Sigmoid colon (tissue), 7 donors: ENCODE data around the gene PRMT9. TPM values are rescaled to one million over a fixed set of nuclear protein-coding genes. Genes with fewer than 3 reads are reported as not detected.

ENCODE experiments used
- DNase-seq: peaks from one replicate; pipeline ENCODE4 v3.0.0-alpha.2; 2019
- H3K27ac ChIP-seq, 4 donors: fragments of 200-600 bp; sonication (generic); one replicate each; pipeline ENCODE4 v1.5.1; 2016 to 2019; ENCODE audit warnings: mild to moderate bottlenecking in 1 of 4
- H3K27me3 ChIP-seq, 3 donors: fragments of 200-600 bp; sonication (generic); one replicate each; pipeline ENCODE4 v1.5.1; 2019; ENCODE audit warnings: mild to moderate bottlenecking in 1 of 3
- H3K36me3 ChIP-seq, 4 donors: fragments of 200-600 bp; sonication (generic); one replicate each; pipeline ENCODE4 v1.5.1; 2016 to 2019
- H3K4me1 ChIP-seq, 4 donors: fragments of 200-600 bp; sonication (generic); one replicate each; pipeline ENCODE4 v1.5.1; 2017 to 2019
- H3K4me3 ChIP-seq, 4 donors: fragments of 200-600 bp; sonication (generic); one replicate each; pipeline ENCODE4 v1.5.1; 2017 to 2019; ENCODE audit warnings: mild to moderate bottlenecking in 2 of 4, moderate library complexity in 1 of 4
- H3K9me3 ChIP-seq, 4 donors: fragments of 200-600 bp in 3 of 4; sonication (generic) in 3 of 4; one replicate each; pipeline versions ENCODE4 v1.5.1 to v1.6.1; 2013 to 2019
- EP300 ChIP-seq, 4 donors: sonication (generic); formaldehyde crosslinking; IDR thresholded peaks; one replicate each; pipeline ENCODE4 v1.6.1; 2017; ENCODE audit warnings: antibody characterized with exemption in 4 of 4
- POLR2A ChIP-seq, 2 donors: fragments of 450-650 bp; IDR thresholded peaks; one replicate each; pipeline ENCODE4 v1.6.1; 2016; ENCODE audit warnings: antibody characterized with exemption in 2 of 2, mild to moderate bottlenecking in 2 of 2, moderate library complexity in 2 of 2
- POLR2AphosphoS5 ChIP-seq, 4 donors: sonication (generic); formaldehyde crosslinking; IDR thresholded peaks; one replicate each; pipeline ENCODE4 v1.6.1; 2017; ENCODE audit warnings: antibody characterized with exemption in 4 of 4
- WGBS, 2 donors: extraction: QIAGEN DNeasy Blood & Tissue Kit; methylation state at CpG; one replicate each; pipeline ENCODE4 v1.1.7; 2013; 5-methylcytosine and 5-hydroxymethylcytosine counted together
- intact Hi-C: fragments of 100-400 bp; cut with DNase I; formaldehyde crosslinking; loops from one replicate; pipeline ENCODE4 v1.15.1; 2023
- polyA plus RNA-seq, 3 donors: library from polyadenylated mRNA; stranded (reverse); fragments of 200-250 nt; gene quantifications; one replicate each; pipeline ENCODE4 v1.2.3, GENCODE V29; 2013
- total RNA-seq, 4 donors: library from RNA; depleted of rRNA; stranded (reverse); fragments of >200 nt; gene quantifications; one replicate each; pipeline ENCODE4 v1.1.0, GENCODE V29; 2016
- TF ChIP-seq, protein P1 (sequence below), 4 experiments: fragments of 450-650 bp in 3 of 4; fragments of 200-600 bp in 1 of 4; IDR thresholded peaks; one replicate each; pipeline ENCODE4 v1.5.1; 2016 to 2019; ENCODE audit warnings: antibody characterized with exemption in 4 of 4, mild to moderate bottlenecking in 3 of 4, moderate library complexity in 2 of 4
- donor health status: healthy with polysubstance abuse.
- donor health status: Bipolar disorder and iron deficiency.
- donor health status: healthy.

The PRMT9 gene
- total and polyA plus RNA-seq, 7 donors: 1.8 to 10.7 (median 7.1) TPM

DNA sequence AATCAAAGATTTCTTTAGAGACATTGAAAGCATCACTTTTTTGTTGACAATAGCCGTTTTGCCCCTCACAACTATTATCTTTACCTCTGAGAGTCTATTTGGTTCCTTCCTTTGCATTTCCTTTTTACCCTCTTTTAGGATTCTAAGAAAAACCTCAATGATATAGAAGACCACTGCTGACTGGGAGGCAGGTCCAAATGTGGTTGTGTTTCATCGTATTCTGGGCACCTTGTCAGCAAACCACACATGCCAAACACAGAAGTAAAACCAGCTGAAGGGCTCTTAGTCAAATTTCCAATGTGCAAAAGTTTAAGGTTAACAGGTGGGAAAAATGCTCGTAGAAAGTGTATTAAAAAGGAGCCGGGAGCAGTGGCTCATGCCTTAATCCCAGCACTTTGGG is 5.1 kb upstream of the PRMT9 start:
- Histone ChIP-seq H3K4me1 (peaks cover 0 to 7% (median 0%) of the 10 kb centered on the region in 4 donors), H3K27ac (no peak overlapping the region), H3K27me3 (no peaks in the 10 kb centered on the region), H3K9me3 (no peaks in the 10 kb centered on the region), H3K4me3 (no peak overlapping the region), H3K36me3 (no peaks in the 10 kb centered on the region)
- intact Hi-C loops: no loop called here
- no peak for DNase-seq
- no peak for TF ChIP-seq EP300 (IDR thresholded peaks at IDR 0.05)
- TF ChIP-seq POLR2AphosphoS5 (IDR thresholded peaks at IDR 0.05): no peak
- TF ChIP-seq POLR2A (IDR thresholded peaks at IDR 0.05): no peak
- TF ChIP-seq, protein P1, sequence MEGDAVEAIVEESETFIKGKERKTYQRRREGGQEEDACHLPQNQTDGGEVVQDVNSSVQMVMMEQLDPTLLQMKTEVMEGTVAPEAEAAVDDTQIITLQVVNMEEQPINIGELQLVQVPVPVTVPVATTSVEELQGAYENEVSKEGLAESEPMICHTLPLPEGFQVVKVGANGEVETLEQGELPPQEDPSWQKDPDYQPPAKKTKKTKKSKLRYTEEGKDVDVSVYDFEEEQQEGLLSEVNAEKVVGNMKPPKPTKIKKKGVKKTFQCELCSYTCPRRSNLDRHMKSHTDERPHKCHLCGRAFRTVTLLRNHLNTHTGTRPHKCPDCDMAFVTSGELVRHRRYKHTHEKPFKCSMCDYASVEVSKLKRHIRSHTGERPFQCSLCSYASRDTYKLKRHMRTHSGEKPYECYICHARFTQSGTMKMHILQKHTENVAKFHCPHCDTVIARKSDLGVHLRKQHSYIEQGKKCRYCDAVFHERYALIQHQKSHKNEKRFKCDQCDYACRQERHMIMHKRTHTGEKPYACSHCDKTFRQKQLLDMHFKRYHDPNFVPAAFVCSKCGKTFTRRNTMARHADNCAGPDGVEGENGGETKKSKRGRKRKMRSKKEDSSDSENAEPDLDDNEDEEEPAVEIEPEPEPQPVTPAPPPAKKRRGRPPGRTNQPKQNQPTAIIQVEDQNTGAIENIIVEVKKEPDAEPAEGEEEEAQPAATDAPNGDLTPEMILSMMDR (IDR thresholded peaks at IDR 0.05): no peak
- 43 to 45% methylated on average over 4 of the region's 4 CpGs for WGBS, 2 donors

DNA sequence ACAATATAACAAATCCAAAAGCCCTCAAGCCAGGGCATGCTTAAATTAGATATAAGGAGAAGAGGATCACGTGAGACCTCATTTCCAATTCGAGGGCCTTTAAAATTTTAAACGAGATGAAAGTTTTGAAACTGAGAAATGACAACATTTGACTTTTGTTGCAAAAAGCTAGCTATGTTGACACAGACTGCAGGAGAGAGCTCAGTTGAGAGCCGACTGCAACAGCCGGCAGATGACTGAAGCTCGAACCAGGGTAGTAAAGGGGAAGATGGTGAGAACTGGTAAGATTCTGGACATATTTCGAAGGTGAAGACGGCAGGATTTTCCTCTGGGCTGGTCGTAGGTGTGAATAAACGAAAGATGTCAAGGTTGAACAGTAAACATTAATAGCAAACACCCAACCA is 773 bp downstream of the PRMT9 start:
- H3K27ac ChIP-seq: peak overlapping the region; percentile 84 to 95 (median 92)

DNA sequence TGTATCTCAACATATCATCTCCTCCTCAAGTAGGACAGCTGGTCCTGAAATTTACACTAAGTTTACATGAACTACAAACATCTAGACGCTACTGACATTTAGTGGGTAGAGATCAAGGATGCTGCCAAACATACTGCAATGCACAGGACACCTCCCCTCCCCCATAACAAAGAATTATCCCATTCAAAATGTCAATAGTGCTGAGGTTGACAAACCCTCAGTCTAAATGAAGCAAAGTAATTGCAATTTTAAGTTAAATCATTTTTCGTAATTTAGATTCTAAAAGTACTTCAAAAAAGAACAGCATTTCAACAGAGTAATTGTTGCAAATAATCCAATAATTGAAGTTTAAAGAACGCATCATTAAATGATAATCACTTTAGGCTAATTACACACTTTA is 1.2 kb downstream of the PRMT9 start:
- Histone ChIP-seq H3K4me3 (peak overlapping the region; percentile 65 to 90 (median 80)), H3K27ac (peak overlapping the region in 3 of 4 donors; percentile 90 to 95 (median 94)), H3K4me1 (peaks cover 0 to 29% (median 21%) of the 10 kb centered on the region in 4 donors), H3K9me3 (no peaks in the 10 kb centered on the region), H3K27me3 (no peaks in the 10 kb centered on the region), H3K36me3 (peaks cover 0 to 11% (median 0%) of the 10 kb centered on the region in 4 donors)
- intact Hi-C loops: loop anchor here (5.0 kb wide), 2 partner anchors 760 to 1745 kb away; partner anchors contain the start of genes NR3C2 and ZNF827
- 61 to 65% methylated on average over 3 of the region's 3 CpGs for WGBS, 2 donors
- no peak for DNase-seq
- no peak for TF ChIP-seq POLR2AphosphoS5 (IDR thresholded peaks at IDR 0.05)
- no peak for TF ChIP-seq POLR2A (IDR thresholded peaks at IDR 0.05)
- TF ChIP-seq, protein P1 (IDR thresholded peaks at IDR 0.05): no peak
- TF ChIP-seq EP300 (IDR thresholded peaks at IDR 0.05): no peak

More for the DNA sequence above, 773 bp downstream of the PRMT9 start:
- DNase-seq: peak; percentile 76
- TF ChIP-seq POLR2A (IDR thresholded peaks at IDR 0.05): no peak
- TF ChIP-seq POLR2AphosphoS5 (IDR thresholded peaks at IDR 0.05): peak; percentile 52 to 69 (median 55)
- WGBS, 2 donors: 1 to 2% methylated on average over 10 of the region's 10 CpGs
- Histone ChIP-seq H3K36me3 (peaks cover 0 to 11% (median 0%) of the 10 kb centered on the region in 4 donors), H3K9me3 (no peaks in the 10 kb centered on the region), H3K4me3 (peak overlapping the region; percentile 65 to 90 (median 80)), H3K4me1 (peaks cover 0 to 28% (median 19%) of the 10 kb centered on the region in 4 donors), H3K27me3 (no peaks in the 10 kb centered on the region)
- intact Hi-C loops: loop anchor here (5.0 kb wide), 2 partner anchors 759 to 1746 kb away; partner anchors contain the start of genes NR3C2 and ZNF827

DNA sequence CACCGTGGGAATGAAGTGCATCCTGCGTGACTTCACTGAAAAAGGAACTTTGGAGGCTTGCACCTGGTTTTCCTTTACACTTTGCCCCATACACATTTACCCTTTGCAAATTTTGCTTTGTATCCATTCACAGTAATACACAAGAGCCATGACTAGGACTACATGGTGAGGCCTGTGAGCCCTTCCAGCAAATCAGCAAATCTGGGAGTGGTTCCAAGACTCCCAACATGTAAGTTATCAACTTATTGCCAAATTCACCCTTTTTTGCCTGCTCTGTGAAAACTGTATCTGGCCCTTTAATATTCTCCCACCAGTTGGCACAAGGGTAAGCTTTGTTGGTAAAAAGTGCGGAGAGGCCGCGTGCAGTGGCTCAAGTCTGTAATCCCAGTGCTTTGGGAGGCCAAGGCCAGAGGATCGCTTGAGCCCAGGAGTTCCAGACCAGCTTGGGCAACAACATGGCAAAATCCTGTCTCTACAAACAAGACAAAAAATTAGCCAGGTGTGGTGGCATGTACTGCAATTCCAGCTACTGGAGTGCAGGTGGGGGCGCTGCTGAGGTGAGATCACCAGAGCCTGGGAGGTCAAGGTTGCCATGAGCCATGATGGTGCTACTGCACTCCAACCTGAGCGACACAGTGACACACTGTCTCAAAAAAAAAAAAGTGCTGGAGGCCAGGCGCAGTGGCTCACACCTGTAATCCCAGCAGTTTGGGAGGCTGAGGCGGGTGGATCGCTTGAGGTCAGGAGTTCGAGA is 5.0 kb downstream of the PRMT9 start:
- H3K27me3 ChIP-seq: no peaks in the 10 kb centered on the region
- WGBS, 2 donors: 96 to 97% methylated on average over 12 of the region's 12 CpGs

DNA sequence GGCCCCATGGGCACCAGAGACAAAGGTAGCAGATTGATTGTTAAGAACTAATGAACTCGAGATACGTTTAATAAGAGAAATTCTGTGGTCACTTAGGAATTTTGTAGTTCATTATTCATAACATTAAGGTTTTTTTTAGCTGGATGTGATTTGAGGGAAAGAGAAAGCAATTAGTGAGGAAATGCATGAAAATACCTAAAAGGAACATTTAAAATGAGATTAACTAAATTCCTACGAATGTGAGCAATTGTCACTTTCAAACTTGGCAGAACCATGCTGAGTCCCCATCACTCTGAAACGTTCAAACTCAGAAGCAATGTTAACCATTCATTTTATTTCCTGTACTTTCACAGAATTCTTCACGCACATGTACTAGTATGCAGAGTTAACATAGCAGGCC is 5.9 kb downstream of the PRMT9 start:
- DNase-seq: no peak
- peaks cover 0 to 45% (median 18%) of the 10 kb centered on the region in 4 donors for H3K4me1 ChIP-seq
- no peaks in the 10 kb centered on the region for H3K27me3 ChIP-seq
- H3K27ac ChIP-seq: peak overlapping the region in 2 of 4 donors; percentile 3 to 11
- peaks cover 0 to 11% (median 0%) of the 10 kb centered on the region in 4 donors for H3K36me3 ChIP-seq
- 81 to 85% methylated on average over 5 of the region's 5 CpGs for WGBS, 2 donors
- H3K4me3 ChIP-seq: no peak overlapping the region
- no peaks in the 10 kb centered on the region for H3K9me3 ChIP-seq
- intact Hi-C loops: no loop called here
- no peak for TF ChIP-seq EP300 (IDR thresholded peaks at IDR 0.05)
- TF ChIP-seq POLR2AphosphoS5 (IDR thresholded peaks at IDR 0.05): no peak
- TF ChIP-seq, protein P1 (IDR thresholded peaks at IDR 0.05): no peak

More for the DNA sequence above, 5.0 kb downstream of the PRMT9 start:
- Histone ChIP-seq H3K4me1 (peaks cover 0 to 46% (median 19%) of the 10 kb centered on the region in 4 donors), H3K9me3 (no peaks in the 10 kb centered on the region), H3K27ac (peak overlapping the region in 3 of 4 donors; percentile 3 to 11 (median 3)), H3K36me3 (peaks cover 0 to 11% (median 0%) of the 10 kb centered on the region in 4 donors), H3K4me3 (no peak overlapping the region)
- TF ChIP-seq POLR2A (IDR thresholded peaks at IDR 0.05): no peak
- intact Hi-C loops: no loop called here
- no peak for DNase-seq
